K562 (cell line): ENCODE results near the gene TMA7B. TPM values are rescaled to one million over a fixed set of nuclear protein-coding genes. Genes with fewer than 3 reads are reported as not detected.

Source experiments
- BRF1 ChIP-seq: IDR thresholded peaks from 3 replicates; pipeline ENCODE4 v1.6.1; 2011; ENCODE audit warnings: borderline replicate concordance, mild to moderate bottlenecking; ENCODE audit not compliant: insufficient read length; ENCODE audit errors: extremely low read depth
- CBX2 ChIP-seq: fragments of 200-600 bp; sonication (generic); IDR thresholded peaks from one replicate; pipeline ENCODE4 v1.6.1; 2012; ENCODE audit warnings: mild to moderate bottlenecking, low read length, inconsistent platforms; ENCODE audit not compliant: insufficient read depth, poor library complexity, severe bottlenecking
- CTCF ChIP-seq, 3 experiments: IDR thresholded peaks in 2 of 3; conservative IDR thresholded peaks in 1 of 3; 2 replicates each; pipeline ENCODE4 v1.5.1; 2011 to 2012; ENCODE audit warnings: low read length in 3 of 3, mild to moderate bottlenecking in 3 of 3, control low read depth in 2 of 3, improper control_type of control experiment in 1 of 3, inconsistent platforms in 1 of 3, low read depth in 1 of 3, mixed read lengths in 1 of 3, moderate library complexity in 1 of 3; ENCODE audit not compliant: insufficient read depth in 2 of 3
- DNMT1 ChIP-seq: fragments of 450-650 bp; IDR thresholded peaks from 2 replicates; pipeline ENCODE4 v1.6.1; 2016; ENCODE audit warnings: antibody characterized with exemption, mild to moderate bottlenecking
- GATA2 ChIP-seq: sonication (generic); formaldehyde crosslinking; IDR thresholded peaks from 2 replicates; pipeline ENCODE4 v1.4.0; 2020; ENCODE audit warnings: mild to moderate bottlenecking, missing genetic modification reagents
- GATAD2A ChIP-seq: fragments of 450-650 bp; IDR thresholded peaks from 2 replicates; pipeline ENCODE4 v1.6.1; 2017
- HNRNPH1 ChIP-seq: fragments of 200-400 bp; formaldehyde crosslinking; optimal IDR thresholded peaks from 2 replicates; pipeline ENCODE3; 2017; ENCODE audit warnings: low read depth, mild to moderate bottlenecking, low read length, moderate library complexity
- MAFG ChIP-seq: fragments of 450-650 bp; conservative IDR thresholded peaks from 2 replicates; pipeline ENCODE4 v1.6.1; 2016; ENCODE audit warnings: missing genetic modification characterization, missing compliant biosample characterization
- MBD2 ChIP-seq: sonication (generic); IDR thresholded peaks from 2 replicates; pipeline ENCODE4 v1.6.1; 2016; ENCODE audit warnings: low read depth, borderline replicate concordance
- MCM2 ChIP-seq: fragments of 450-650 bp; IDR thresholded peaks from 2 replicates; pipeline ENCODE4 v1.6.1; 2017; ENCODE audit warnings: low read depth, mild to moderate bottlenecking
- MTF1 ChIP-seq: fragments of 250-450 bp; sonication (Bioruptor Pico); IDR thresholded peaks from 2 replicates; pipeline ENCODE4 v1.9.0; 2021; ENCODE audit warnings: moderate library complexity, mild to moderate bottlenecking, inconsistent platforms, borderline replicate concordance
- POLR2AphosphoS5 ChIP-seq: IDR thresholded peaks from 2 replicates; pipeline ENCODE4 v1.6.1; 2011; ENCODE audit warnings: mild to moderate bottlenecking, low read depth, low read length, moderate library complexity; ENCODE audit not compliant: control insufficient read depth, insufficient read depth
- RBM14 ChIP-seq: fragments of 200-400 bp; formaldehyde crosslinking; IDR thresholded peaks from 2 replicates; pipeline ENCODE4 v1.6.1; 2018; ENCODE audit warnings: low read depth, mild to moderate bottlenecking, low read length, moderate library complexity, borderline replicate concordance; ENCODE audit not compliant: insufficient read depth
- U2AF2 ChIP-seq: fragments of 200-400 bp; formaldehyde crosslinking; optimal IDR thresholded peaks from 2 replicates; pipeline ENCODE3; 2017; ENCODE audit warnings: low read depth, mild to moderate bottlenecking, low read length
- polyA plus RNA-seq, 8 experiments: library from polyadenylated mRNA; depleted of rRNA in 4 of 8; stranded (reverse) in 5 of 8; unstranded in 3 of 8; fragments of >200 nt; fragmentation: Nextera tagmentation in 2 of 8; fragmentation: Illumina TruSeq in 1 of 8; extraction: Ambion mirVana in 2 of 8; extraction: Trizol in 1 of 8; gene quantifications; 2 replicates each; pipeline versions ENCODE4 v1.2.1 to v1.2.3, GENCODE V29; 2011 to 2014; ENCODE audit warnings: inconsistent platforms in 1 of 8, missing spikeins in 1 of 8
- total RNA-seq, 7 experiments: library from RNA; depleted of rRNA in 6 of 7; stranded (reverse); fragments of >200 nt in 6 of 7; fragmentation: Illumina TruSeq in 2 of 7; extraction: Trizol in 2 of 7; gene quantifications; 2 replicates each; pipeline versions ENCODE4 v1.2.1 to v1.2.3, GENCODE V29; 2011 to 2021; ENCODE audit warnings: low replicate concordance in 1 of 7
- TF ChIP-seq, protein P1 (sequence below): sonication (generic); formaldehyde crosslinking; IDR thresholded peaks from 2 replicates; pipeline ENCODE4 v1.8.1; 2023; ENCODE audit warnings: mild to moderate bottlenecking, missing genetic modification reagents
- TF ChIP-seq, protein P2 (sequence below): fragments of 150-350 bp; IDR thresholded peaks from 2 replicates; pipeline ENCODE4 v1.6.1; 2014; ENCODE audit warnings: low read depth, mild to moderate bottlenecking, low read length, borderline replicate concordance
- TF ChIP-seq, protein P3 (sequence below): fragments of 250-450 bp; sonication (Bioruptor Pico); IDR thresholded peaks from 2 replicates; pipeline ENCODE4 v1.8.0; 2021; ENCODE audit warnings: moderate library complexity, mild to moderate bottlenecking, inconsistent platforms
- TF ChIP-seq, protein P4 (sequence below): fragments of 450-650 bp; conservative IDR thresholded peaks from 2 replicates; pipeline ENCODE4 v1.6.1; 2016; ENCODE audit warnings: missing genetic modification characterization, low read depth, mild to moderate bottlenecking, missing compliant biosample characterization, moderate library complexity

TMA7B gene
- total and polyA plus RNA-seq, 9 of the 15 experiments (the other 6 are each of a cell fraction or from before 2014, with no cell fraction given) = 5.6 to 14.2 (median 11.8) TPM

DNA sequence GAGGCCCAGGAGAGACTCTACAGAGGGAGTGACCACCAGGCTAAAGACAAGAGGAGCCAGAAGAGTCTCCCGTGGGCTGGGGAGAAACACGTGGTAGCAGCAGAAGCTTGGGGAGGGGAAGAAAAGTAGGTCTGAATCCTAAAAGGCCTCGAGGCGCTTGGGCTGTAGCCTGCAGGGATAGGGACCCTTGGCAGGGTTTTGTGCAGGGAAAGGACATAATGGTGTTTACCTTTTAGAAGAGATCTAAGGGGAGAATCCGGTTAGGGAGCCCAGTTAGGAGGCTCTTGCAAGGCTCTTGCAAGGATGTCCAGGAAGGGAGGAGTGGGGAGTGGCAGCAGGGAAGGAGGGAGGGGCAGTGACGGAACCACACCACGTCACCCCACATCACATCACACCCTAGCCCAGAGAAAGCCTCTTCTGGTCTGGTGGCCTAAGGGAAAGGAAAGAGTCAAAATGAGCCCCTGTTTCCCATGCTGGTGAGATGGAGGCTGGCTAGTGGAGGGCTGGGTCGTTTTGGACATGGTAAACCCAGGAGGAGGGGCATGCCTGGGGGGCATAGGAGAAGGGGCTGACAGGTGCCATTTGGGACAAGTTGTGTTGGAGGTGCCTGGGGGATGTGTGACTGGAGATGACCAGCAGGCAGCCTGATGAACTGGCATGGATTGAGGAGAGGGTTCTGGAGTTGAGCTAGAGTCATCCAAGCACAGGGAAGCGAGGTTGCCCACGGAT, 28.4 kb downstream of the TMA7B start (continued):
- TF ChIP-seq BRF1 (no peak), GATA2 (CRISPR knock-in tag) (no peak), DNMT1 (no peak), CBX2 (no peak), MBD2 (no peak), GATAD2A (no peak), MTF1 (no peak), POLR2AphosphoS5 (no peak), MCM2 (no peak), MAFG (tag) (no peak), HNRNPH1 (no peak), U2AF2 (no peak), RBM14 (no peak), CTCF (IDR thresholded peaks at IDR 0.05 in 2 of 3, conservative IDR thresholded peaks at IDR 0.05 in 1 of 3; ENCODE audit: insufficient read depth in 2 of 3, low read depth in 1 of 3, low read length in 3 of 3) (no peak)
- TF ChIP-seq, protein P1, sequence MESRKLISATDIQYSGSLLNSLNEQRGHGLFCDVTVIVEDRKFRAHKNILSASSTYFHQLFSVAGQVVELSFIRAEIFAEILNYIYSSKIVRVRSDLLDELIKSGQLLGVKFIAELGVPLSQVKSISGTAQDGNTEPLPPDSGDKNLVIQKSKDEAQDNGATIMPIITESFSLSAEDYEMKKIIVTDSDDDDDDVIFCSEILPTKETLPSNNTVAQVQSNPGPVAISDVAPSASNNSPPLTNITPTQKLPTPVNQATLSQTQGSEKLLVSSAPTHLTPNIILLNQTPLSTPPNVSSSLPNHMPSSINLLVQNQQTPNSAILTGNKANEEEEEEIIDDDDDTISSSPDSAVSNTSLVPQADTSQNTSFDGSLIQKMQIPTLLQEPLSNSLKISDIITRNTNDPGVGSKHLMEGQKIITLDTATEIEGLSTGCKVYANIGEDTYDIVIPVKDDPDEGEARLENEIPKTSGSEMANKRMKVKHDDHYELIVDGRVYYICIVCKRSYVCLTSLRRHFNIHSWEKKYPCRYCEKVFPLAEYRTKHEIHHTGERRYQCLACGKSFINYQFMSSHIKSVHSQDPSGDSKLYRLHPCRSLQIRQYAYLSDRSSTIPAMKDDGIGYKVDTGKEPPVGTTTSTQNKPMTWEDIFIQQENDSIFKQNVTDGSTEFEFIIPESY = no peak
- TF ChIP-seq, protein P2, sequence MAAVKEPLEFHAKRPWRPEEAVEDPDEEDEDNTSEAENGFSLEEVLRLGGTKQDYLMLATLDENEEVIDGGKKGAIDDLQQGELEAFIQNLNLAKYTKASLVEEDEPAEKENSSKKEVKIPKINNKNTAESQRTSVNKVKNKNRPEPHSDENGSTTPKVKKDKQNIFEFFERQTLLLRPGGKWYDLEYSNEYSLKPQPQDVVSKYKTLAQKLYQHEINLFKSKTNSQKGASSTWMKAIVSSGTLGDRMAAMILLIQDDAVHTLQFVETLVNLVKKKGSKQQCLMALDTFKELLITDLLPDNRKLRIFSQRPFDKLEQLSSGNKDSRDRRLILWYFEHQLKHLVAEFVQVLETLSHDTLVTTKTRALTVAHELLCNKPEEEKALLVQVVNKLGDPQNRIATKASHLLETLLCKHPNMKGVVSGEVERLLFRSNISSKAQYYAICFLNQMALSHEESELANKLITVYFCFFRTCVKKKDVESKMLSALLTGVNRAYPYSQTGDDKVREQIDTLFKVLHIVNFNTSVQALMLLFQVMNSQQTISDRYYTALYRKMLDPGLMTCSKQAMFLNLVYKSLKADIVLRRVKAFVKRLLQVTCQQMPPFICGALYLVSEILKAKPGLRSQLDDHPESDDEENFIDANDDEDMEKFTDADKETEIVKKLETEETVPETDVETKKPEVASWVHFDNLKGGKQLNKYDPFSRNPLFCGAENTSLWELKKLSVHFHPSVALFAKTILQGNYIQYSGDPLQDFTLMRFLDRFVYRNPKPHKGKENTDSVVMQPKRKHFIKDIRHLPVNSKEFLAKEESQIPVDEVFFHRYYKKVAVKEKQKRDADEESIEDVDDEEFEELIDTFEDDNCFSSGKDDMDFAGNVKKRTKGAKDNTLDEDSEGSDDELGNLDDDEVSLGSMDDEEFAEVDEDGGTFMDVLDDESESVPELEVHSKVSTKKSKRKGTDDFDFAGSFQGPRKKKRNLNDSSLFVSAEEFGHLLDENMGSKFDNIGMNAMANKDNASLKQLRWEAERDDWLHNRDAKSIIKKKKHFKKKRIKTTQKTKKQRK = no peak
- TF ChIP-seq, protein P3, sequence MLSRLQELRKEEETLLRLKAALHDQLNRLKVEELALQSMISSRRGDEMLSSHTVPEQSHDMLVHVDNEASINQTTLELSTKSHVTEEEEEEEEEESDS (CRISPR knock-in tag) = no peak
- TF ChIP-seq, protein P4, sequence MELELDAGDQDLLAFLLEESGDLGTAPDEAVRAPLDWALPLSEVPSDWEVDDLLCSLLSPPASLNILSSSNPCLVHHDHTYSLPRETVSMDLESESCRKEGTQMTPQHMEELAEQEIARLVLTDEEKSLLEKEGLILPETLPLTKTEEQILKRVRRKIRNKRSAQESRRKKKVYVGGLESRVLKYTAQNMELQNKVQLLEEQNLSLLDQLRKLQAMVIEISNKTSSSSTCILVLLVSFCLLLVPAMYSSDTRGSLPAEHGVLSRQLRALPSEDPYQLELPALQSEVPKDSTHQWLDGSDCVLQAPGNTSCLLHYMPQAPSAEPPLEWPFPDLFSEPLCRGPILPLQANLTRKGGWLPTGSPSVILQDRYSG (tag) = no peak
